CD4-positive, alpha-beta T cell treated with Interleukin-21 for 1 hour (primary cell): ENCODE measurements around the gene DOK7.
A peak's percentile ranks its signal among the peaks of the same experiment; 100 is the strongest.
"Not testable (repeated sequence)": the region's sequence is repeated elsewhere in the genome, so short reads cannot be mapped to it uniquely, and the experiment has no call there.

Source experiments
- DNase-seq: peaks from one replicate; pipeline ENCODE4 v3.0.0-alpha.2; 2020

The DOK7 gene

GRCh38 chr4:3524349-3524748 is 61.2 kb downstream of the DOK7 start:
- DNase-seq, result no peak

- no peak for DNase-seq
These were observed 61.8 kb downstream of the DOK7 start for GRCh38 chr4:3524920-3525319.

GRCh38 chr4:3525532-3526430 is 62.7 kb downstream of the DOK7 start:
- DNase-seq, result no peak

- no peak for DNase-seq
These were observed 63.4 kb downstream of the DOK7 start for GRCh38 chr4:3526456-3526855.

- DNase-seq, result no peak
These were observed 64.2 kb downstream of the DOK7 start for GRCh38 chr4:3527101-3527913.

- no peak for DNase-seq
These were observed 65.1 kb downstream of the DOK7 start for GRCh38 chr4:3527914-3528876.

GRCh38 chr4:3529363-3529762 is 66.3 kb downstream of the DOK7 start:
- DNase-seq, result no peak

GRCh38 chr4:3530051-3530450 is 66.9 kb downstream of the DOK7 start:
- DNase-seq, result no peak

- no peak for DNase-seq
These were observed 67.7 kb downstream of the DOK7 start for GRCh38 chr4:3530663-3531254.

GRCh38 chr4:3531318-3531878 is 68.3 kb downstream of the DOK7 start:
- DNase-seq, result no peak

GRCh38 chr4:3531879-3532750 is 69.0 kb downstream of the DOK7 start, which contains the start of gene LRPAP1:
LRPAP1 (minus strand) TSS chr4:3532422; CDS start chr4:3532412, 10 bp downstream.
- DNase-seq, result peak; percentile 89

GRCh38 chr4:3532751-3533422 is 69.8 kb downstream of the DOK7 start:
- no peak for DNase-seq

- no peak for DNase-seq
These were observed 70.3 kb downstream of the DOK7 start for GRCh38 chr4:3533423-3533820.

- not testable (repeated sequence) for DNase-seq
These were observed 72.7 kb downstream of the DOK7 start for GRCh38 chr4:3535812-3536211.

GRCh38 chr4:3538906-3539305 is 75.8 kb downstream of the DOK7 start:
- not testable (repeated sequence) for DNase-seq

- DNase-seq, result not testable (repeated sequence)
These were observed 80.3 kb downstream of the DOK7 start for GRCh38 chr4:3543415-3543814.
